Stimulated activated CD8-positive, alpha-beta memory T cell treated with anti-CD3 and anti-CD28 coated beads, Interleukin-4, amount 100 ng/mL, for 24 hours (primary cell): ENCODE measurements around the gene SCLY.

Experiments
- DNase-seq: peaks from one replicate; pipeline ENCODE4 v3.0.0-alpha.2; 2020; ENCODE audit warnings: low read depth

The SCLY gene

GRCh38 chr2:238140721-238141540, 80.1 kb downstream of the SCLY start:
- no peak for DNase-seq

- no peak for DNase-seq
Measured at GRCh38 chr2:238141541-238142318, 80.9 kb downstream of the SCLY start.

- no peak for DNase-seq
Measured at GRCh38 chr2:238142382-238143205, 81.8 kb downstream of the SCLY start.

- no peak for DNase-seq
Measured at GRCh38 chr2:238143239-238143951, 82.6 kb downstream of the SCLY start.

- no peak for DNase-seq
Measured at GRCh38 chr2:238144262-238144661, 83.5 kb downstream of the SCLY start.

- no peak for DNase-seq
Measured at GRCh38 chr2:238145046-238145445, 84.2 kb downstream of the SCLY start.

GRCh38 chr2:238145851-238146250, 85.0 kb downstream of the SCLY start:
- no peak for DNase-seq

GRCh38 chr2:238146884-238147544, 86.2 kb downstream of the SCLY start:
- no peak for DNase-seq

- DNase-seq, result no peak
Measured at GRCh38 chr2:238148981-238149380, 88.2 kb downstream of the SCLY start.
